GM06990 (cell line): ENCODE data around the gene KRT3.

Experiments used
- DNase-seq: peaks from one replicate; pipeline ENCODE4 v3.0.0-alpha.2; 2011; ENCODE audit not compliant: insufficient read length; ENCODE audit errors: extremely low read depth
- H3K27me3 ChIP-seq: replicated peaks from 2 replicates; pipeline ENCODE4 v1.6.0; 2011; ENCODE audit warnings: low read length; ENCODE audit not compliant: control insufficient read depth, insufficient read depth
- H3K36me3 ChIP-seq: 2 replicates; pipeline ENCODE4 v1.5.1; 2011; ENCODE audit warnings: low read length; ENCODE audit not compliant: control insufficient read depth, insufficient read depth
- H3K4me3 ChIP-seq: replicated peaks from 2 replicates; pipeline ENCODE4 v1.5.1; 2011; ENCODE audit warnings: low read depth, mild to moderate bottlenecking, control low read depth, low read length
- CTCF ChIP-seq: IDR thresholded peaks from 2 replicates; pipeline ENCODE4 v1.5.1; 2011; ENCODE audit warnings: low read length, control low read depth, mild to moderate bottlenecking, inconsistent platforms; ENCODE audit not compliant: insufficient read depth, poor library complexity, severe bottlenecking

KRT3 gene

DNA sequence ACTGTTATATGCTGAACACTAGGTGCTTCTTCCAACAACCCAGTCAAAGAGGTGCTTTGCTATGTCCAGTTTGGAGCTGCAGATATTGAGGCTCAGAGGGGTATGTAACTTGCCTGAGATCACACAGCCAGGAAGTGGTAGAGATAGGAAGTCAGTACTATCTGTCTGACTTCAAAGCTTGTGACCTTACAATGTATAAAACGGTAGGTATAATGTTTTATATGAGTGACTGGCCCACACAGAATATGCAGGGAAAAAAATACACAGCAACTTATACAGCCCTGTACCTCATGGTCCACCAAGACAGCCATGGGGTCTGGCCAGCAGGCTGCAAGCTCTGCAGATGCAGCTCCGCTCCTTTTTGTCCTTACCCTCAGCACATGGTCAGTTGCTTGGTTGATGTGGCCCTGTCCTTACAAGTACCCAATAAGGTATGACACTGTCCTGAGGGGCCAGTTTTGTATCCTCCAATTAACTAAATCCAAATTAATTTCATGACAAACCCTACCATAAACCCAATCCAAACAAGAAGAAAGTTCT is 21.9 kb upstream of the KRT3 start:
- TF ChIP-seq CTCF: no peak
- H3K36me3 ChIP-seq: no peaks in the 10 kb centered on the region
- no peaks in the 10 kb centered on the region; the same call in none of the 2 replicates for H3K27me3 ChIP-seq
- DNase-seq: no peak
- H3K4me3 ChIP-seq: no peak overlapping the region

GRCh38 chr12:52817003-52817698 is 21.2 kb upstream of the KRT3 start:
- Histone ChIP-seq H3K36me3 (no peaks in the 10 kb centered on the region), H3K27me3 (no peaks in the 10 kb centered on the region; the same call in none of the 2 replicates), H3K4me3 (no peak overlapping the region)
- no peak for TF ChIP-seq CTCF
- DNase-seq: no peak

DNA sequence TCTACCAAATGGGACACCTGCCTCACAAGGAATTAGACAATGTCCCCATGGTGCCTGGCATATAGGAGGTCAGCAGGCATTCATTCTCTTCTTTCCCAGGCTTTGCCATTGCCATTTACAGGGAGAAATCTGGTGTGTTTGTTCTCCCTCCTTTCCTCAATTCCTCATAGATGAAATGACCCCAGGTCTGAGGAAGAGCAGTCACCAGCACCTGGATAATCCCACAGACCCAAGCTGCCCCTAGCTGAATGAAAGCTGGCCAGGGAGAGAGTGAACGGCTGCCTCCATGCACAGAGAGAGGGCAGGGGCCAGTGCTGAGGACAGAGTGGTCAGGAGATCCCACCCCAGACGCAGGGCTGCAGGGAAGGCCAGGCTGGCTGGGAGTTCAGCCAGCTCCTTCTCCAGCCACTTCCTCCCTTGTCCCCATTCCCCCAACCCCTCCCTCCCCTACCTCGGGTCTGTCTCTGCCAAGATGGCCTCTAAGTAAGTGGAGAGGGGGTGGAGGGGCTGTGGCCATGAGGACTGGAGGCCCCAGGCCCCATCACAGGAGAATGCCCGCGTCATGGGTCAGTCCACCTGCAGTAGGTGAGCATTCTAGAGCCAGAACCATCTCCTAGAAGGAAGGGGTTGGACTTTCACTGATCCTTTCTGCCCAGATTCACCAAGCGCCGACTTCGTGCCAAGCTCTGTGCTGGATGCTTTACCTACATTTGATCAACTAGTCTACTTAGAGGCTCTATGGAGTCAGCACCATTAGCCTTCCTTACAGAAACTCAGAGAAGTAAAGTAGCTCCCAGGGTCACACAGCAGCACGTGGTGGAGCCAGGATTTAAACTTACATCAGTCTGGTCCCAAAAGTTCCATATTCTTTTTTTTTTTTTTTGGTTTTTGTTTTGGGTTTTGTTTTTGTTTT is 20.0 kb upstream of the KRT3 start:
- Histone ChIP-seq H3K27me3 (no peaks in the 10 kb centered on the region; the same call in none of the 2 replicates), H3K4me3 (no peak overlapping the region), H3K36me3 (no peaks in the 10 kb centered on the region)
- no peak for DNase-seq
- no peak for TF ChIP-seq CTCF

- TF ChIP-seq CTCF: no peak
- H3K27me3 ChIP-seq: no peaks in the 10 kb centered on the region; the same call in none of the 2 replicates
- no peak for DNase-seq
- no peaks in the 10 kb centered on the region for H3K36me3 ChIP-seq
- H3K4me3 ChIP-seq: no peak overlapping the region
Observed at GRCh38 chr12:52815161-52815560, 19.2 kb upstream of the KRT3 start.

- H3K4me3 ChIP-seq: no peak overlapping the region
- TF ChIP-seq CTCF: no peak
- H3K27me3 ChIP-seq: no peaks in the 10 kb centered on the region; the same call in 1 of the 2 replicates
- DNase-seq: no peak
- H3K36me3 ChIP-seq: no peaks in the 10 kb centered on the region
Observed at GRCh38 chr12:52814710-52815155, 18.8 kb upstream of the KRT3 start.
